NCI-H774 (cell line): ENCODE measurements around the gene NPIPA5.
"Not testable (repeated sequence)": the region's sequence is repeated elsewhere in the genome, so short reads cannot be mapped to it uniquely, and the experiment has no call there.

ENCODE experiments used
- DNase-seq: peaks from one replicate; lab custom pipeline; 2025; lab: John Stamatoyannopoulos, UW

NPIPA5 gene

DNA sequence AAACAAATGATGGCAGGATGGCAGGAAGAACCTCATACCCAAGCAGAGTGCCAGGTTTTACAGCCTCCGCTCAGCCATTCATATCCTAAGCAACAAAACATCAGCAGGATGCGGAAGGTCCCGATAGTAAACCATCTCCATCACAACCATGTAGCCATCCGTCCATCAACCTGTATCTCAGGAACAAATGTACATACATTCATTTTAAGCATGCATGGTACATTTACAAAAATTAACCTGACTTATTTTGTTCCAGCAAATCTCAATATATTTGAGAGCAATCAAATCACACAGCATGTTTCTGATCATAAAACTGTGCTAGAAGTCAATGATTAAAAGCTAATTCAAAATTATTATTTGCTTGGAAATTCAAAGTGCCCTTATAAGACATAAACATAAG is at the start of gene NPIPA5:
Gene NPIPA5 (minus strand): TSS at position 101 of the 400 bp plus-strand sequence. CDS start 0 bp downstream, at position 101.
- DNase-seq = not testable (repeated sequence)

- no peak for DNase-seq
Measured at GRCh38 chr16:15427648-15428239, 49.6 kb upstream of the NPIPA5 start.

DNA sequence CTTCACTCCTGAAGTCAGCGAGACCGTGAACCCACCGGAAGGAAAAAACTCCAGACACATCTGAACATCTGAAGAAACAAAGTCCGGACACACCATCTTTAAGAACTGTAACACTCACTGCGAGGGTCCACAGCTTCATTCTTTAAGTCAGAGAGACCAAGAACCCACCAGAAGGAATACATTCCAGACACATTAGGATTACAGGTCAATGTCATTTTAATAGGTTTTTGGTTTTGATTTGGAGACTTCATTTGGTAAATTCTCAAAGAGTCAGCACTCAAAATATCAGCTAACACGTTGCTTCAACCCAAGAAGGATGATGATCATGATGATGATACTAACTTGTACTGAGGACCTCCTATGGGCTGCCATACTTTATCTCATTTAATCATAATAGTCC is 48.7 kb upstream of the NPIPA5 start:
- DNase-seq = no peak

GRCh38 chr16:15425861-15426260 is 47.8 kb upstream of the NPIPA5 start:
- no peak for DNase-seq

DNA sequence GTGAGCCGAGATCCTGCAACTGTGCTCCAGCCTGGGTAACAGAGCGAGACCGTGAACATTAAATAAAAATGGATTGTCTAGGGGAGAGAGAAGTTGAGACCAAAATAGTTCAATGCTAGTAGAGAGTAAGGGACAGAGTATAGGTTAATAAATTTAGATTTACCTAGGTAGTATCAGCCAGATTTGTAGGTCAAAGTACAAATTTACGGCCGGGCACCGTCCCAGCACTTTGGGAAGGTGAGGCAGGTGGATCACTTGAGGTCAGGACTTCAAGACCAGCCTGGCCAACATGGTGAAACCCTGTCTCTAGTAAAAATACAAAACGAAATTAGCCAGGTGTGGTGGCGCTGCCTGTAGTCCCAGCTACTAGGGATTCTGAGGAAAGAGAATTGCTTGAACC is 44.1 kb upstream of the NPIPA5 start:
- no peak for DNase-seq

GRCh38 chr16:15421696-15422095 is 43.6 kb upstream of the NPIPA5 start:
- DNase-seq = not testable (repeated sequence)

DNA sequence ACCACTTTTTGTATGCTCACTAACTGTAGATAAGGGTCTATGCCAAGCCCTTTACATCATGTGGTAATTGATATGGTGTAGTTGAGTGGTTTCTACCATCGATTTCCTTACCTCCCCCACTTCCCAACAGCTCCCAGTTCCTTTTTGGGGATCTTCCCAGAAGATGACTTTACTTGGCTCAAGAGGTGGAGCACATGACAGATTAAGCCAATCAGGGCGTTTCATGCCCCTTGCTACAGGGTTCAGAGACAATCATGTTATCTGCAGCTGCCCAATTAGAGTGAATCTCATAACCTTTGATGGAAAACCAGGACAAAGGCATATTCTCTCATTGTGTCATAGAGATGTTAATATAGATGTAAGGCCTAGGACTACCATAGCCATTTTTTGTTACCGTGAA is 40.1 kb upstream of the NPIPA5 start:
- DNase-seq = no peak

DNA sequence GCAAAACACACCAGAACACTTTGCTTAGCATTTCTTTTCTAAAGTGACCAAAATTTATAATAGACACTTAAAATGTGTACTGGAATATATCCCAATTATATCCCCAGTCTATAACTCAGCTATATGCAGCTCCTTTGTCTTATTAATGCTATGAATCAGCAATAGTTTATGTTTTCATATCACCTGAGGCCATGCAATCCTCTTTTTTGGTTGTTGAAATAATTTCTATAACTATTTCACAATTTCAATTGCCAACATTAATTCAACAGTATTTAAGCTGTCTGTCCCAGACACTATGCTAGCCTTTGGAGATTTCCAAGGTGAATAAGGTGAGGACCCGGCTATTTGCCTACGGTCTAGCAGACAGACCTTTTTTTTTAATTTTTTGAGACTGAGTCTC is 39.1 kb upstream of the NPIPA5 start:
- DNase-seq = no peak

DNA sequence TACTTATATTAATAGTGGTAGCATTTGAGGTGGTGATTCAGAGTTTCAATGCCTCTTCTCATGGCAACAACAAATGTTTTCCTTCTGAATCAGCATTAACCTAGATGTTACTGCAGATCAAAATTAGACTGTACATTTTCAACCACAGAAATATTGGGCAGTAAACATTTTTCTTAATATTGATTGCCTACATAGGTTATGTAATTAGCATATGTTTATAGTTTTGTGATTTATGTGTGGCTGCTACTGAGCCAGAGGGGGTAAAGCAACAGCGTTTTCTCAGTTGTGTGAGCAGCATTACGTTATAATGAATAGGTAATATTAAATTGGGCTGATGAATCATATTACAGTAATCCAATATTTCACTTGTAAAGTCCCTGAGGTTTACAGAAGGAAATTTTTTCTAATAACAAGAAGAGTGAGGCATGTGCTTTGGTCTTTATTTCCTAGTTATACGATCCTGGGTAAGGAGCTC is 37.5 kb upstream of the NPIPA5 start:
- DNase-seq = no peak

GRCh38 chr16:15409476-15409875 is 31.4 kb upstream of the NPIPA5 start:
- not testable (repeated sequence) for DNase-seq

GRCh38 chr16:15407756-15408155 is 29.7 kb upstream of the NPIPA5 start:
- not testable (repeated sequence) for DNase-seq

DNA sequence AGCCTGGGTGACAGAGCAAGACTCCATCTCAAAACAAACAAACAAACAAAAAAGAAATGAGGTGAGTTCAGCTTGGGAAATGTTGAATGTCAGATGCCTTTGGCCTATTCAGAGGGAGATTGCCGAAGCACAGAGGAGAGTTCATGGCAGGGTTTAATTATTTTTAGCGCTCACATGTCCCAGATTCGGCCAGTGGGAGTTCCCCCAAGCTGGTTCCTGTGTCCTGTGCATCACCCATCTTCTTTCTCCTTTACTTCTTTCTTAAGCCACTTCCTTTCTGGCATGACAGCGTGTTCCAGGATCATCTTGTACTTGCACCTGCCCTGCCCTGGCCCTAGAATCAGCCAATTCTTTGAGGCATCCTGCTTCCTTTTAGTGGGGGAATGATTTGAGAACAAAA is 26.7 kb upstream of the NPIPA5 start:
- no peak for DNase-seq

DNA sequence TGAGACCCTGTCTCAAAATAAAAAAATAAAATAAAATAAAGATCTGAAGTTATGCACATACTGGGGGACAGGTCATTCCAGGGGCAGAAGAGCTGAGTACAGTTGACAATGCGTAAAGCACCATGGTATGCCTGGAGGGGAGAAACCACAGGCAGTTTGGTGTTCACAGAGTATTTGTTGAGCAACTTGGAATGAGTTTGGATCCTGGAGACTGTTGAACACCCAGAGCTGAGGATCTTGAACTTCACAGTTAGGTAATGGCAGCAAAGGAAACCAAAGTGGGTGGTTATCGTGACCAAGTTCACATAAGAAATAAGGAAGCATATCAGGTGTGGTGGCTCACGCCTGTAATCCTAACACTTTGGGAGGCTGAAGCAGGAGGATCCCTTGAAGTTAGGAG is 26.0 kb upstream of the NPIPA5 start:
- DNase-seq = not testable (repeated sequence)

- DNase-seq = no peak
Measured at GRCh38 chr16:15403392-15403995, 25.4 kb upstream of the NPIPA5 start.

GRCh38 chr16:15401972-15402371 is 23.9 kb upstream of the NPIPA5 start:
- DNase-seq = no peak

- DNase-seq = not testable (repeated sequence)
Measured at GRCh38 chr16:15400314-15400713, 22.2 kb upstream of the NPIPA5 start.

- no peak for DNase-seq
Measured at GRCh38 chr16:15399317-15399716, 21.2 kb upstream of the NPIPA5 start.

- no peak for DNase-seq
Measured at GRCh38 chr16:15398618-15399316, 20.7 kb upstream of the NPIPA5 start.

DNA sequence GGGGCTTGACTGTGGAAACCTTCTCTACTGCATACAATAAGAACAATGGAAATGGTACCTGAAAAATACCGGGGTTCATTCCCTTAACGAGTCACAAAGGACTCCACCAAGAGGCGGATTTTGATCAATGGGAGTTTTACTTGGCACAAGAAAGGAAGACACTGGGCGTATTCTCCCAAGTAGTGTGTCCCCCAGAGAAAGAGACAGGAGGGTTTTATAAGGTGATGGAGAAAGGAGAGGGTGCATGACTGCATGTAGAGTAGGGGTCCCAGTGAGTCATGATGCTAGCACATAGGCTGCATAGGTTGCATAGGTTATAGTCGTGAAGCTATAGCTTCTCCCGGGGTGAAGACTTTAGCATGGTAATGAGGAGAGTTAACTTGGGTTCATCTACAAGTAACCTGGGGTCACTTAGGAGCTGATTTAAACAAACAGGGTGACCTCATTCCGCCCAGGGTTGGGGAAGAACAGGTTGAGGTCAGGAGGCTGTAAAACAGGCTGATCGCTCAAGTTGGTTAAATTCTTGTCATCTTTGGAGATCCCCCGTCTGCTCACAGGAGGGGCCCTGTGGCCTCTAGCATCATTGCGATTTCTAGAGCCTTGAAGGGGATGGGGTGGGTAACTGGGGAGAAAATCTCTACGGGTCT is 19.0 kb upstream of the NPIPA5 start:
- no peak for DNase-seq

DNA sequence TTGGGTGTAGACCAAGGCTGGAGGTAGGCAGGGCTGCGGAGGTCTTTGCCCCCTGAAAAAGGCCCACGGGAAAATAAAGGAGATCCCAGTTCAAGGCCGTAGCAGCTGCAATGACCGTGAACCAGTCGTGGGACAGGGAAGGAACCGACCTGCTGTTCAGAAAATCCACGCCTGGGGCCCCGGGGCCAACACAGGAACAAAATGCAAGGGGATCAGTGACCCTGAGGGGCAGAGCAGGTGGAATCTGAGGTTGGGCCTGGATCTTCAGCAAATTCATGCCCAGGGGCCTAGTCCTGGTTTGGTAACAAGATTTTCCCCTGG is 18.4 kb upstream of the NPIPA5 start:
- DNase-seq = not testable (repeated sequence)

DNA sequence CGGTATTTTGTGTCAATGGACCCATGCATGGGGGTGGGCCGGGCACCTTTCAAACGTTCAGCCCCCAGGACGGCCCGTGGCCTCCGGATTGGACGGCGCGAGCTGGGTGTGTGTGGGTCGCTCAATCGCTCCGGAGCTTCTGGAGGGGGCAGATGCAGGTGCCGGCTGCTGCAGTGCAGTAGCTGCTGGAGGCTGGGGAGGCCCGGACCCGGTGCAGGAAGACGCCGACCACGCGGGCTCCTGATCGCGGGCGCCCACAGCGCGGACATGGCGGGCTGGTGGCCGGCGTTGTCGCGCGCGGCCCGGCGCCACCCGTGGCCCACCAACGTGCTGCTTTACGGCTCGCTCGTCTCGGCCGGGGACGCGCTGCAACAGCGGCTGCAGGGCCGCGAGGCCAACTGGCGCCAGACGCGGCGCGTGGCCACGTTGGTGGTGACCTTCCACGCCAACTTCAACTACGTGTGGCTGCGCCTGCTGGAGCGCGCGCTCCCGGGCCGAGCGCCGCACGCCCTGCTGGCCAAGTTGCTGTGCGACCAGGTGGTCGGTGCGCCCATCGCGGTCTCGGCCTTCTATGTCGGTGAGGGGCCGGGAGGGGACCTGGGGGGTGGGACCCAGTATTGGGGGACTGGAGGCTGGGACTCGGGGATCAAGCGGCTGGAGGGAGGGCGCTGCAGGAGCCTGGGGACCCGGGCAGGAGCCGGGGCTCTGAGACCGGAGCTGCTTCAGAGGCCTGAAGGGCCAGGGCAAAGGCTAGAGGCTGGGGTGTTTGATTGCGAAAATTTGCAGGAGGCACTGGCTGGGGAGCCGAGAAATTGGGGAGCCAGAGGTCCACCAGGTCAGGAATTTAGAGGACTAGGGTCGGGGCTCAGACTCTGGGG is 17.8 kb upstream of the NPIPA5 start, which contains the start of gene MPV17L:
Gene MPV17L (plus strand): TSS at position 124 of the 878 bp plus-strand sequence. CDS start 144 bp downstream, at position 268.
- not testable (repeated sequence) for DNase-seq

- not testable (repeated sequence) for DNase-seq
Measured at GRCh38 chr16:15393025-15393424, 14.9 kb upstream of the NPIPA5 start.
